ENCODE measurements around the gene SCO1. TPM values are rescaled to one million over a fixed set of nuclear protein-coding genes. Genes with fewer than 3 reads are reported as not detected.

The SCO1 gene
- total and polyA plus RNA-seq, 4 donors: 18.0 to 33.2 (median 22.8) TPM

DNA sequence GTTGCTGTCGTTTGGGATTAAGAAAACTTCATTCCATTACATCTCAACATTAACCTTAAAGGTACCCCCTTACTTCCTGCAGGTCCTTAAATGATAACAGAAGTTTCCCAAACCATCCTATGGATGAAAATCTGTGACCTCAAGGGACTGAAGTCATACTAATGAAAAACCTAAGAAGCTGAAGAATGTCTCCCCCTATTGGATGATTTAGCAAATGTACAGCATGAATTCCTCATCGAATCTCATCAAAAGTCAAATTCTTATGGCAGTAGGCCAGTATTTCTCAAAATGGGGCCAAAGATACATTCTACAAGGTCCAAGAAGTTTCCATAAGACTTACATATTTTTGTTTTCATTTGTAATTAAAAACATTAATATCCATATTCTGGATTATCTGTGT is 13.5 kb downstream of the SCO1 start:
- Histone ChIP-seq H3K4me3 (ENCODE audit: low read depth in 1 of 3, low read length in 3 of 3) (no peak overlapping the region), H3K27me3 (ENCODE audit: control insufficient read depth in 4 of 4, insufficient read depth in 4 of 4, low read length in 3 of 4) (no peaks in the 10 kb centered on the region), H3K36me3 (ENCODE audit: control insufficient read depth in 4 of 4, insufficient read depth in 3 of 4, low read depth in 1 of 4, low read length in 3 of 4) (peaks cover 17 to 55% (median 43%) of the 10 kb centered on the region in 4 donors), H3K9me3 (ENCODE audit: control insufficient read depth in 4 of 4, low read length in 3 of 4) (no peaks in the 10 kb centered on the region), H3K4me1 (ENCODE audit: control insufficient read depth in 4 of 4, insufficient read depth in 4 of 4, low read length in 3 of 4) (peaks cover 0 to 4% (median 2%) of the 10 kb centered on the region in 4 donors), H3K9ac (ENCODE audit: low read depth in 1 of 2, low read length in 2 of 2) (no peak overlapping the region), H3K27ac (ENCODE audit: low read depth in 1 of 2, low read length in 2 of 2) (no peak overlapping the region)
- TF ChIP-seq, protein P1, sequence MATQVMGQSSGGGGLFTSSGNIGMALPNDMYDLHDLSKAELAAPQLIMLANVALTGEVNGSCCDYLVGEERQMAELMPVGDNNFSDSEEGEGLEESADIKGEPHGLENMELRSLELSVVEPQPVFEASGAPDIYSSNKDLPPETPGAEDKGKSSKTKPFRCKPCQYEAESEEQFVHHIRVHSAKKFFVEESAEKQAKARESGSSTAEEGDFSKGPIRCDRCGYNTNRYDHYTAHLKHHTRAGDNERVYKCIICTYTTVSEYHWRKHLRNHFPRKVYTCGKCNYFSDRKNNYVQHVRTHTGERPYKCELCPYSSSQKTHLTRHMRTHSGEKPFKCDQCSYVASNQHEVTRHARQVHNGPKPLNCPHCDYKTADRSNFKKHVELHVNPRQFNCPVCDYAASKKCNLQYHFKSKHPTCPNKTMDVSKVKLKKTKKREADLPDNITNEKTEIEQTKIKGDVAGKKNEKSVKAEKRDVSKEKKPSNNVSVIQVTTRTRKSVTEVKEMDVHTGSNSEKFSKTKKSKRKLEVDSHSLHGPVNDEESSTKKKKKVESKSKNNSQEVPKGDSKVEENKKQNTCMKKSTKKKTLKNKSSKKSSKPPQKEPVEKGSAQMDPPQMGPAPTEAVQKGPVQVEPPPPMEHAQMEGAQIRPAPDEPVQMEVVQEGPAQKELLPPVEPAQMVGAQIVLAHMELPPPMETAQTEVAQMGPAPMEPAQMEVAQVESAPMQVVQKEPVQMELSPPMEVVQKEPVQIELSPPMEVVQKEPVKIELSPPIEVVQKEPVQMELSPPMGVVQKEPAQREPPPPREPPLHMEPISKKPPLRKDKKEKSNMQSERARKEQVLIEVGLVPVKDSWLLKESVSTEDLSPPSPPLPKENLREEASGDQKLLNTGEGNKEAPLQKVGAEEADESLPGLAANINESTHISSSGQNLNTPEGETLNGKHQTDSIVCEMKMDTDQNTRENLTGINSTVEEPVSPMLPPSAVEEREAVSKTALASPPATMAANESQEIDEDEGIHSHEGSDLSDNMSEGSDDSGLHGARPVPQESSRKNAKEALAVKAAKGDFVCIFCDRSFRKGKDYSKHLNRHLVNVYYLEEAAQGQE (IDR thresholded peaks at IDR 0.05): no peak
- TF ChIP-seq, protein P2, sequence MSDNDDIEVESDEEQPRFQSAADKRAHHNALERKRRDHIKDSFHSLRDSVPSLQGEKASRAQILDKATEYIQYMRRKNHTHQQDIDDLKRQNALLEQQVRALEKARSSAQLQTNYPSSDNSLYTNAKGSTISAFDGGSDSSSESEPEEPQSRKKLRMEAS (IDR thresholded peaks at IDR 0.05): no peak
- TF ChIP-seq SP1 (IDR thresholded peaks at IDR 0.05) (no peak), RAD21 (IDR thresholded peaks at IDR 0.05) (peak in 1 of 2 donors; percentile 48), HNF4A (conservative IDR thresholded peaks at IDR 0.05) (no peak), EGR1 (IDR thresholded peaks at IDR 0.05; ENCODE audit: low read depth in 2 of 2) (no peak), RXRA (IDR thresholded peaks at IDR 0.05) (no peak), TAF1 (conservative IDR thresholded peaks at IDR 0.05) (no peak), NR2F2 (IDR thresholded peaks at IDR 0.05) (no peak), FOXA2 (IDR thresholded peaks at IDR 0.05) (no peak), JUND (IDR thresholded peaks at IDR 0.05) (no peak), YY1 (IDR thresholded peaks at IDR 0.05) (no peak), HNF4G (IDR thresholded peaks at IDR 0.05) (no peak)
- TF ChIP-seq, protein P3, sequence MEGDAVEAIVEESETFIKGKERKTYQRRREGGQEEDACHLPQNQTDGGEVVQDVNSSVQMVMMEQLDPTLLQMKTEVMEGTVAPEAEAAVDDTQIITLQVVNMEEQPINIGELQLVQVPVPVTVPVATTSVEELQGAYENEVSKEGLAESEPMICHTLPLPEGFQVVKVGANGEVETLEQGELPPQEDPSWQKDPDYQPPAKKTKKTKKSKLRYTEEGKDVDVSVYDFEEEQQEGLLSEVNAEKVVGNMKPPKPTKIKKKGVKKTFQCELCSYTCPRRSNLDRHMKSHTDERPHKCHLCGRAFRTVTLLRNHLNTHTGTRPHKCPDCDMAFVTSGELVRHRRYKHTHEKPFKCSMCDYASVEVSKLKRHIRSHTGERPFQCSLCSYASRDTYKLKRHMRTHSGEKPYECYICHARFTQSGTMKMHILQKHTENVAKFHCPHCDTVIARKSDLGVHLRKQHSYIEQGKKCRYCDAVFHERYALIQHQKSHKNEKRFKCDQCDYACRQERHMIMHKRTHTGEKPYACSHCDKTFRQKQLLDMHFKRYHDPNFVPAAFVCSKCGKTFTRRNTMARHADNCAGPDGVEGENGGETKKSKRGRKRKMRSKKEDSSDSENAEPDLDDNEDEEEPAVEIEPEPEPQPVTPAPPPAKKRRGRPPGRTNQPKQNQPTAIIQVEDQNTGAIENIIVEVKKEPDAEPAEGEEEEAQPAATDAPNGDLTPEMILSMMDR (IDR thresholded peaks at IDR 0.05; ENCODE audit: low read depth, low read length, missing input control): peak; percentile 22
- TF ChIP-seq, protein P4, sequence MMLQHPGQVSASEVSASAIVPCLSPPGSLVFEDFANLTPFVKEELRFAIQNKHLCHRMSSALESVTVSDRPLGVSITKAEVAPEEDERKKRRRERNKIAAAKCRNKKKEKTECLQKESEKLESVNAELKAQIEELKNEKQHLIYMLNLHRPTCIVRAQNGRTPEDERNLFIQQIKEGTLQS (IDR thresholded peaks at IDR 0.05): no peak
- TF ChIP-seq, protein P5, sequence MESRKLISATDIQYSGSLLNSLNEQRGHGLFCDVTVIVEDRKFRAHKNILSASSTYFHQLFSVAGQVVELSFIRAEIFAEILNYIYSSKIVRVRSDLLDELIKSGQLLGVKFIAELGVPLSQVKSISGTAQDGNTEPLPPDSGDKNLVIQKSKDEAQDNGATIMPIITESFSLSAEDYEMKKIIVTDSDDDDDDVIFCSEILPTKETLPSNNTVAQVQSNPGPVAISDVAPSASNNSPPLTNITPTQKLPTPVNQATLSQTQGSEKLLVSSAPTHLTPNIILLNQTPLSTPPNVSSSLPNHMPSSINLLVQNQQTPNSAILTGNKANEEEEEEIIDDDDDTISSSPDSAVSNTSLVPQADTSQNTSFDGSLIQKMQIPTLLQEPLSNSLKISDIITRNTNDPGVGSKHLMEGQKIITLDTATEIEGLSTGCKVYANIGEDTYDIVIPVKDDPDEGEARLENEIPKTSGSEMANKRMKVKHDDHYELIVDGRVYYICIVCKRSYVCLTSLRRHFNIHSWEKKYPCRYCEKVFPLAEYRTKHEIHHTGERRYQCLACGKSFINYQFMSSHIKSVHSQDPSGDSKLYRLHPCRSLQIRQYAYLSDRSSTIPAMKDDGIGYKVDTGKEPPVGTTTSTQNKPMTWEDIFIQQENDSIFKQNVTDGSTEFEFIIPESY (IDR thresholded peaks at IDR 0.05): no peak
- DNase-seq (ENCODE audit: low spot score): no peak
- WGBS: 43% methylated on average over 2 of the region's 2 CpGs
